ENCODE measurements around the gene FAF2. TPM values are rescaled to one million over a fixed set of nuclear protein-coding genes. Genes with fewer than 3 reads are reported as not detected.

Gene FAF2
- total RNA-seq, 1 experiment from 2014 or later = 59.7 TPM

GRCh38 chr5:176534640-176535039, 86.5 kb downstream of the FAF2 start:
- intact Hi-C loops (cut with micrococcal nuclease; ENCODE audit: unreplicated experiment) = loop anchor here (5.0 to 10.0 kb wide), 2 partner anchors 288 to 470 kb away; partner anchors contain the start of gene UIMC1
- Histone ChIP-seq H2AFZ (no peak overlapping the region), H3K27me3 (ENCODE audit: insufficient read depth, low read depth) (no peaks in the 10 kb centered on the region), H3K9me2 (ENCODE audit: insufficient read depth) (no peaks in the 10 kb centered on the region), H3K36me3 (ENCODE audit: low read depth) (0 out of 2 replicates have a peak, but pooled peaks cover 3% of the 10 kb centered on the region), H3K4me3 (no peak overlapping the region), H3K4me1 (replicated peaks; ENCODE audit: insufficient read depth) (peaks cover 17% of the 10 kb centered on the region), H3F3A (ENCODE audit: insufficient read depth, low read depth) (peaks cover 21% of the 10 kb centered on the region), H3K79me2 (ENCODE audit: low read depth) (peaks cover 49% of the 10 kb centered on the region), H3K4me2 (peak overlapping the region; percentile 89), H3K27ac (no peak overlapping the region), H4K20me1 (ENCODE audit: insufficient read depth) (peaks cover 32% of the 10 kb centered on the region), H3K9me3 (ENCODE audit: insufficient read depth, low read depth) (no peaks in the 10 kb centered on the region)
- DNase-seq = no peak
- ChIA-PET CTCF (interaction anchor here (1.0 kb wide), 1 partner anchor 118 kb away, joined by 6 read pairs; no protein-coding TSS in a partner anchor), POLR2A (ENCODE audit: unreplicated experiment) (no interaction called here)
- TF ChIP-seq EZH2 (IDR thresholded peaks at IDR 0.05; ENCODE audit: low read depth) (no peak), CTCF (conservative IDR thresholded peaks at IDR 0.05) (no peak)
- BruUV-seq (replicated peaks) = no TSS peak

- Histone ChIP-seq H3K4me1 (replicated peaks; ENCODE audit: insufficient read depth) (peaks cover 17% of the 10 kb centered on the region), H3F3A (ENCODE audit: insufficient read depth, low read depth) (peaks cover 21% of the 10 kb centered on the region), H3K9me2 (ENCODE audit: insufficient read depth) (no peaks in the 10 kb centered on the region), H3K9me3 (ENCODE audit: insufficient read depth, low read depth) (no peaks in the 10 kb centered on the region), H2AFZ (no peak overlapping the region), H3K27ac (0 out of 2 replicates have a peak overlapping the region, but pooled peaks have one; percentile 79), H4K20me1 (ENCODE audit: insufficient read depth) (peaks cover 32% of the 10 kb centered on the region), H3K27me3 (ENCODE audit: insufficient read depth, low read depth) (no peaks in the 10 kb centered on the region), H3K79me2 (ENCODE audit: low read depth) (peaks cover 49% of the 10 kb centered on the region), H3K4me3 (peak overlapping the region; percentile 99), H3K36me3 (ENCODE audit: low read depth) (0 out of 2 replicates have a peak, but pooled peaks cover 3% of the 10 kb centered on the region), H3K4me2 (peak overlapping the region; percentile 89)
- ChIA-PET POLR2A (ENCODE audit: unreplicated experiment) (interaction anchor here (0.6 kb wide), 1 partner anchor 125 kb away, joined by 5 read pairs; no protein-coding TSS in a partner anchor), CTCF (interaction anchor here (1.0 kb wide), 1 partner anchor 118 kb away, joined by 6 read pairs; no protein-coding TSS in a partner anchor)
- intact Hi-C loops (cut with micrococcal nuclease; ENCODE audit: unreplicated experiment) = loop anchor here (5.0 to 10.0 kb wide), 2 partner anchors 287 to 470 kb away; partner anchors contain the start of gene UIMC1
- no peak for TF ChIP-seq EZH2 (IDR thresholded peaks at IDR 0.05; ENCODE audit: low read depth)
- peak in 1 of 2 experiments; percentile 29 for DNase-seq
- BruUV-seq (replicated peaks) = no TSS peak
Observed at GRCh38 chr5:176535101-176535663, 87.0 kb downstream of the FAF2 start.

- no peak for TF ChIP-seq CTCF (conservative IDR thresholded peaks at IDR 0.05)
- TF ChIP-seq EZH2 (IDR thresholded peaks at IDR 0.05; ENCODE audit: low read depth) = no peak
- Histone ChIP-seq H3K4me3 (peak overlapping the region; percentile 99), H3K9me3 (ENCODE audit: insufficient read depth, low read depth) (no peaks in the 10 kb centered on the region), H3K9me2 (ENCODE audit: insufficient read depth) (no peaks in the 10 kb centered on the region), H3K27me3 (ENCODE audit: insufficient read depth, low read depth) (no peaks in the 10 kb centered on the region), H3K4me1 (replicated peaks; ENCODE audit: insufficient read depth) (peaks cover 17% of the 10 kb centered on the region), H3K4me2 (peak overlapping the region; percentile 89), H4K20me1 (ENCODE audit: insufficient read depth) (peaks cover 32% of the 10 kb centered on the region), H2AFZ (no peak overlapping the region), H3K79me2 (ENCODE audit: low read depth) (peaks cover 49% of the 10 kb centered on the region), H3K27ac (peak overlapping the region; percentile 79), H3K36me3 (ENCODE audit: low read depth) (0 out of 2 replicates have a peak, but pooled peaks cover 3% of the 10 kb centered on the region), H3F3A (ENCODE audit: insufficient read depth, low read depth) (peaks cover 21% of the 10 kb centered on the region)
- ChIA-PET POLR2A (ENCODE audit: unreplicated experiment) (interaction anchor here (0.5 to 0.6 kb wide), 3 partner anchors 72 to 146 kb away, joined by 3 to 11 read pairs (median 5); no protein-coding TSS in a partner anchor), CTCF (interaction anchor here (1.0 kb wide), 1 partner anchor 119 kb away, joined by 6 read pairs; no protein-coding TSS in a partner anchor)
- DNase-seq = no peak
- intact Hi-C loops (cut with micrococcal nuclease; ENCODE audit: unreplicated experiment) = loop anchor here (5.0 to 10.0 kb wide), 2 partner anchors 287 to 469 kb away; partner anchors contain the start of gene UIMC1
- TSS peak; percentile 57 for BruUV-seq (replicated peaks)
Observed at GRCh38 chr5:176535664-176536131, 87.5 kb downstream of the FAF2 start.
